B cell (primary cell): ENCODE results near the gene E2F2.

Source experiments
- EZH2 ChIP-seq: IDR thresholded peaks from 2 replicates; pipeline ENCODE4 v1.6.1; 2012; ENCODE audit warnings: borderline replicate concordance, low read depth, mild to moderate bottlenecking, moderate library complexity, low read length; ENCODE audit not compliant: insufficient read depth, poor library complexity, severe bottlenecking
- TF ChIP-seq, protein P1 (sequence below): fragments of 200-600 bp; IDR thresholded peaks from one replicate; pipeline ENCODE4 v1.8.0; 2022; ENCODE audit warnings: antibody characterized with exemption, mild to moderate bottlenecking

DNA sequence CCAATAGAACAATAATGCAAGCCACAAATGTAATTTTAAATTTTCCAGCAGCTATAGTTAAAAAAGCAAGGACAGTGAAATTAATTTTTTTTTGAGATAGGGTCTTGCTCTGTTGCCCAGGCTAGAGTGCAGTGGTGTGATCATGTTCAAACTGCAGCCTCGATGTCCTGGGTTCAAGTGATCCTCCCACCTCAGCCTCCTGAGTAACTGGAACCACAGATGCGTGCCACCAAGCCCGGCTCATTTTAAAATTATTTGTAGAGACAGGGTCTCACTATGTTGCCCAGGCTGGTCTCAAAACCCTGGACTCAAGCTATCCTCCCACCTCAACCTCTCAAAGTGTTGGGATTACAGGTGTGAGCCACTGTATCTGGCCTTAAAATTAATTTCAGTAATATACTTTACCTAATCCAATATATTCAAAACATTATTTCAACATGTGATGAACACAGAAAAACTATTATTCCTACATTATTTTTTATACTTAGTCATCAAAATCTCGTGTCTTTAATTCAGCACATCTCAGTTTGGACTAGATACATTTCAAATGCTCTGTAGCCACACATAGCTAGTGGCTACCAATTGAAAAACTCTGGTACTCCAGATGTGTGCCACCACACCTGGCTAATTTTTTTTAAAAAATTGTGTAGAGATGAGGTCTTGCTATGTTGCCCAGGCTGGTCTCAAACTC is 39.1 kb upstream of the E2F2 start:
- TF ChIP-seq, protein P1, sequence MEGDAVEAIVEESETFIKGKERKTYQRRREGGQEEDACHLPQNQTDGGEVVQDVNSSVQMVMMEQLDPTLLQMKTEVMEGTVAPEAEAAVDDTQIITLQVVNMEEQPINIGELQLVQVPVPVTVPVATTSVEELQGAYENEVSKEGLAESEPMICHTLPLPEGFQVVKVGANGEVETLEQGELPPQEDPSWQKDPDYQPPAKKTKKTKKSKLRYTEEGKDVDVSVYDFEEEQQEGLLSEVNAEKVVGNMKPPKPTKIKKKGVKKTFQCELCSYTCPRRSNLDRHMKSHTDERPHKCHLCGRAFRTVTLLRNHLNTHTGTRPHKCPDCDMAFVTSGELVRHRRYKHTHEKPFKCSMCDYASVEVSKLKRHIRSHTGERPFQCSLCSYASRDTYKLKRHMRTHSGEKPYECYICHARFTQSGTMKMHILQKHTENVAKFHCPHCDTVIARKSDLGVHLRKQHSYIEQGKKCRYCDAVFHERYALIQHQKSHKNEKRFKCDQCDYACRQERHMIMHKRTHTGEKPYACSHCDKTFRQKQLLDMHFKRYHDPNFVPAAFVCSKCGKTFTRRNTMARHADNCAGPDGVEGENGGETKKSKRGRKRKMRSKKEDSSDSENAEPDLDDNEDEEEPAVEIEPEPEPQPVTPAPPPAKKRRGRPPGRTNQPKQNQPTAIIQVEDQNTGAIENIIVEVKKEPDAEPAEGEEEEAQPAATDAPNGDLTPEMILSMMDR, result no peak
- TF ChIP-seq EZH2, result no peak
